Measurements from ENCODE around the gene RSPH9.

Gene RSPH9

DNA sequence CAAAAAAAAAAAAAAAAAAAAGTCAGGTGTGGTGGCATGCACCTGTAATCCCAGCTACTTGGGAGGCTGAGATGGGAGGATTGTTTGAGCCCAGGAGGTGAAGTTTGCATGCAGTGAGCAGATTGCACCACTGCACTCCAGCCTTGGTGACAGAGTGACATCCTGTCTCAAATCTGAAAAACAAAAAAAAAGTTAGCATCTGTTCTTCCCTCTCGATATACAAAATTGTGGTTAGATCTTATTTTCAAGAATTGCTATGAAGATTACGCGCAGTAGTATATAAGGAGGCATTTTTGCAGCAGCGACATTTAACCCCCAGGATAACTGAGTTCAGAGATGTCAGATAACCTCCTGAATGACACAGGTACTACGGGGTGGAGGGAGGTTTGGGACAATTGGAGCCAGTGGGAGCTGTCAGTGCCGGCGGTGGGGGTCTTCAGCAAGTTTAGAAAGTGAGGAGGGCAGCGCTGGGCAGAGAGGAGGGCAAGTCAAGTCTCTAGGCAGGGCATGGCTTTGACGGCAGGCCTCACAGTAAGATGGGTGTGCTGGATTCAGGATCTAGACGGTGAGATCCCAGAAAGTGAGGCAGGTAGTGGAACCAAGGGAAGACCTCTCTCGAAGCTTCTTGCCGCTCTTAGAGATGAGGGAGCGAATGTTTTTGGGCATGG, 68.9 kb downstream of the RSPH9 start:
- no peak overlapping the region for H3K4me3 ChIP-seq (ENCODE audit: low read depth, low read length)
- TF ChIP-seq MAX (IDR thresholded peaks at IDR 0.05; ENCODE audit: low read depth, low read length) = no peak
- no peak for TF ChIP-seq MYC (IDR thresholded peaks at IDR 0.05; ENCODE audit: low read depth, low read length)
- TF ChIP-seq POLR2A (IDR thresholded peaks at IDR 0.05; ENCODE audit: extremely low read depth, insufficient read length) = no peak
- TF ChIP-seq CTCF (IDR thresholded peaks at IDR 0.05; ENCODE audit: low read depth, low read length) = no peak
- DNase-seq (ENCODE audit: low read depth) = no peak

DNA sequence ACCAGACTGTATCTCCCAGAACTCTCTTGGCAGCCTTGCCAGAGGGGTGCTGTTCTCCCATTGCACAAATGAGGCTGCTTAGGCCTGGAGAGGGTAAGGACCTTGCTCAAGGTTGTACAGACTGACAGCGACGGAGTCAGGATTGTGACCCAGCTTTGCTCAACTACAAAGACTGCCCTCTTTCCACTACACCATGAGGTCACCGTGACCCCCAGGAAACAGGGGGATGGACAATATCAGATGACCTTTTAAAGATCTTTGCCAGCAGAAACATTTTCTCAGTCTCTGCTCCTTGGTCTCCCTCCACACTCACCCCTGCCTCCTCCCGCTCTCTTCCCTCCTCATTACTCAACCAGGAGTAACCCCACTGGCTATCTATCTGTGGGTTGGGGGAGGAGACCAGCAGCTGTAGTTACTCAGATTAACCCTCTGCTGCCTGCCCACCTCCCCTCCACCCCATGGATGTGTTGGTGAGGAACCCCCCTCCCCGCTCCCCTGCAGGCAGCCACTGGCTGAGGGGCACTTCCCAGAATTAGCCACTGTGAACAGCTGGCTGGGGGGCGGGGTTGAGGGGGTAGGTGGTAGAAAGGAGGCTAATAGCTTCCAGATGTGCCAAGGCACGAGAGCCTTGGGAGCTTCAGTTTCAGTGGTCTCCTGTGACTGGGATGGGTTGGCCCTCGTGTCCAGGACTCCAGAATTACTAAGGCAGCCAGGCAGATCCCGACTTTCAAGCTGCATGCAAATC, 69.6 kb downstream of the RSPH9 start:
- no peak overlapping the region for H3K4me3 ChIP-seq (ENCODE audit: low read depth, low read length)
- peak; percentile 69 for DNase-seq (ENCODE audit: low read depth)

DNA sequence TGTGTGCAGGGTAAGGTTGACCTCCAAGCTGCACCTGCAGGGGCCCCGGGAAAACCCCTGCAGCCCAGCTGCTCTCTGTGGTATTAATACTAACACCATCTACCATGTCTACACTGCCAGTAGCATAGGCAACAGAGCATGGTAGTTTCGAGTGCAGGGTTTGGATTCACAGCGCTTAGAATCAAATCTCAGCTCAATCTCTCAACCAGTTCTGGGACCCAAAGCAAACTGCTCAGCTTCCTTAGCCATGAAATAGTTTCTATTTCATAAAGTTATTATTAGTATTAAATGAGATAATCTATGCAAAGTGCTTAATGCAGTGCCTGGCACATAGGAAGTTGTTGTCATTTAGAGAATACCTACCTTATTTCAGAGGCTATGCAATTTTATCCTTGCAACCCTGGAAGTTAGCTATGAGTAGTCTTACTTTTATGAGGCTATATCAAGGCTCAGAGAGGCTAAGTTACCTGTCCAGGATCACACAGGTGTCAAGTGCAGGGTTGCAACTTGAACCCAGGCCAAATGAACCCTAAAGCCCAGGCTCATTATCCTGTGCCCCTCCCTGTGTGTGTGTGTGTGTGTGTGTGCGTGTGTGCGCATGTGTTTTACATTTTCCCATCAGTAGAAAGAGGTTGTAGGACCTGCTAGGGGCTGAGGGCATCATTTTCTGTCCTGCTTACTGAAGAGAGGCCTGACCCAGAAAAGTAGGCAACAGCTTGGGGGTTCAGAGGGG, 70.4 kb downstream of the RSPH9 start:
- H3K4me3 ChIP-seq (ENCODE audit: low read depth, low read length) = no peak overlapping the region
- no peak for TF ChIP-seq MYC (IDR thresholded peaks at IDR 0.05; ENCODE audit: low read depth, low read length)
- TF ChIP-seq MAX (IDR thresholded peaks at IDR 0.05; ENCODE audit: low read depth, low read length) = no peak
- TF ChIP-seq POLR2A (IDR thresholded peaks at IDR 0.05; ENCODE audit: extremely low read depth, insufficient read length) = no peak
- TF ChIP-seq CTCF (IDR thresholded peaks at IDR 0.05; ENCODE audit: low read depth, low read length) = no peak
- no peak for DNase-seq (ENCODE audit: low read depth)

More for the DNA sequence above, 69.6 kb downstream of the RSPH9 start:
- TF ChIP-seq MAX (IDR thresholded peaks at IDR 0.05; ENCODE audit: low read depth, low read length) = no peak
- TF ChIP-seq MYC (IDR thresholded peaks at IDR 0.05; ENCODE audit: low read depth, low read length) = no peak
- no peak for TF ChIP-seq POLR2A (IDR thresholded peaks at IDR 0.05; ENCODE audit: extremely low read depth, insufficient read length)
- no peak for TF ChIP-seq CTCF (IDR thresholded peaks at IDR 0.05; ENCODE audit: low read depth, low read length)

DNA sequence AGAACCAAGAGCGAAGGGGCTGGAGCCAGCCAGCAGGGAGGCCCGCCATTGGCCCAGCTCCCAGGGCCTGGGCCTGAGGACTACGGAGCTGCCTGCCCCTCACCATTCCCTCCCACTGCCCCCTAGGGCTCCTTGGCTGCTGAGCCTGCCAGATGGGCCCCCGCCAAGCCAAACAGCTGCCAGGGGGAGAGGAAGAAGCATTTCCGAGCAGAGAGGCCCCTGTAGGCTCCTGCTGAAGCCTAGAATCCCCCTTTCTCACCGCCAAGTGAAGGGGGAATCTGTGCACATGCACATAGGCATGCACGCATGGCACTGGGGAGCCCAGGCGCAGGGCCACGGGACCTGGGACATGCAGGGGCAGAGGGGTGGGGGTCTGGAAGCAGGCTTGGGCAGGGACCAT, 71.3 kb downstream of the RSPH9 start:
- H3K4me3 ChIP-seq (ENCODE audit: low read depth, low read length) = no peak overlapping the region
- TF ChIP-seq CTCF (IDR thresholded peaks at IDR 0.05; ENCODE audit: low read depth, low read length) (no peak), MYC (IDR thresholded peaks at IDR 0.05; ENCODE audit: low read depth, low read length) (no peak), POLR2A (IDR thresholded peaks at IDR 0.05; ENCODE audit: extremely low read depth, insufficient read length) (no peak), MAX (IDR thresholded peaks at IDR 0.05; ENCODE audit: low read depth, low read length) (no peak)
- no peak for DNase-seq (ENCODE audit: low read depth)

DNA sequence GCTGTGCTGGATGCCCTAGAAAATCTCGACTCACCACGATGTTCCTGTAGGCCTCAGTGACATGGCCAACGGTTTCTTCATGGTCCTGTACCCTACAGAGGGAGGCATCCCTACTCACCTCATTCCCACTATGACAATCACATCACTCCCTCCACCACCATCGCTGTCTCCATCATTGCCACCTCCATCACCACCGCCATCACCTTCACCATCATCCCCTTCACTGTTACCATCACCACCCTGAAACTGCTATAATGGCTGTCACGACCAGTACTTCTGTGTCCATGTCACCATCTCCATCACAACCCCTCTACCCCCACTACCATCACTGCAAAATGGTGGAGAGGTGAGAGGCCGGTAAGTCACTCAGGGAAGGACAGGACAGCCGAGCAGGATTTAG, 72.6 kb downstream of the RSPH9 start:
- no peak overlapping the region for H3K4me3 ChIP-seq (ENCODE audit: low read depth, low read length)
- TF ChIP-seq MAX (IDR thresholded peaks at IDR 0.05; ENCODE audit: low read depth, low read length) (no peak), CTCF (IDR thresholded peaks at IDR 0.05; ENCODE audit: low read depth, low read length) (no peak), POLR2A (IDR thresholded peaks at IDR 0.05; ENCODE audit: extremely low read depth, insufficient read length) (no peak), MYC (IDR thresholded peaks at IDR 0.05; ENCODE audit: low read depth, low read length) (no peak)
- DNase-seq (ENCODE audit: low read depth) = no peak
